ENCODE results near the gene PAK4.
A peak's percentile ranks its signal among the peaks of the same experiment; 100 is the strongest.
"Not testable (repeated sequence)": the region's sequence is repeated elsewhere in the genome, so short reads cannot be mapped to it uniquely, and the experiment has no call there.

PAK4 gene

GRCh38 chr19:39207293-39207836, 81.8 kb downstream of the PAK4 start:
- no peak for DNase-seq (ENCODE audit: low read depth)

- DNase-seq (ENCODE audit: low read depth): no peak
These were observed 82.7 kb downstream of the PAK4 start for GRCh38 chr19:39208175-39208795.

GRCh38 chr19:39209196-39209595, 83.6 kb downstream of the PAK4 start:
- DNase-seq (ENCODE audit: low read depth): no peak

- no peak for DNase-seq (ENCODE audit: low read depth)
These were observed 86.3 kb downstream of the PAK4 start for GRCh38 chr19:39211731-39212374.

- DNase-seq (ENCODE audit: low read depth): peak; percentile 58
These were observed 86.8 kb downstream of the PAK4 start for GRCh38 chr19:39212375-39212742.

GRCh38 chr19:39215323-39215722, 89.7 kb downstream of the PAK4 start:
- not testable (repeated sequence) for DNase-seq (ENCODE audit: low read depth)

- no peak for DNase-seq (ENCODE audit: low read depth)
These were observed 91.5 kb downstream of the PAK4 start for GRCh38 chr19:39217094-39217493.

- no peak for DNase-seq (ENCODE audit: low read depth)
These were observed 92.8 kb downstream of the PAK4 start for GRCh38 chr19:39218230-39219007.

- DNase-seq (ENCODE audit: low read depth): not testable (repeated sequence)
These were observed 93.5 kb downstream of the PAK4 start for GRCh38 chr19:39219108-39219507.

GRCh38 chr19:39223703-39224279, 98.2 kb downstream of the PAK4 start:
- DNase-seq (ENCODE audit: low read depth): no peak

GRCh38 chr19:39224910-39225309, 99.3 kb downstream of the PAK4 start:
- DNase-seq (ENCODE audit: low read depth): no peak

Data from activated T-cell treated with anti-CD3 and anti-CD28 coated beads for 48 hours (primary cell).